GM21529 (cell line): Measurements from ENCODE around the gene FBXW7.

Source experiments
- ATAC-seq: cut with Tn5 transposase; IDR thresholded peaks from one replicate; pipeline ENCODE4 v1.9.1; 2021; ENCODE audit not compliant: unreplicated experiment

FBXW7 gene

DNA sequence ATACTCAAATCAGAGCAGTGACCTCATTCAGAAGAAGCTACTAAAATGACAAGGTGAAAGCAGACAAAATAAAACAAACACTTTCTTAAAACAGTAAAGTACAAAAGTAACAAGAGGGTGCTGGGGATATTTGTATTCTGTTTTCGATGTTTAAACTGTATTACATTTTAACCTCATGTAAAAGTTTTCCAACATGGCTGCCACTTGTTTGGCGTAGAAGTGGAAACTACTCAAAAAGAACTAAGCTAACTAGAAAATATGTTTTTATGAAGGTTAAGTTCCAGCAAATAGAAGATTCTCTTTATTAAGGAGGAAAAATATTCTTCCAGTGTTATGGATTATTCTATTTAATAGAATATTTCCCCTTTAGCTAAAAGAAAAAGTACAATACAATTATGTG, 155.0 kb downstream of the FBXW7 start:
- no peak for ATAC-seq

GRCh38 chr4:152380185-152380584, 155.7 kb downstream of the FBXW7 start:
- ATAC-seq = no peak

DNA sequence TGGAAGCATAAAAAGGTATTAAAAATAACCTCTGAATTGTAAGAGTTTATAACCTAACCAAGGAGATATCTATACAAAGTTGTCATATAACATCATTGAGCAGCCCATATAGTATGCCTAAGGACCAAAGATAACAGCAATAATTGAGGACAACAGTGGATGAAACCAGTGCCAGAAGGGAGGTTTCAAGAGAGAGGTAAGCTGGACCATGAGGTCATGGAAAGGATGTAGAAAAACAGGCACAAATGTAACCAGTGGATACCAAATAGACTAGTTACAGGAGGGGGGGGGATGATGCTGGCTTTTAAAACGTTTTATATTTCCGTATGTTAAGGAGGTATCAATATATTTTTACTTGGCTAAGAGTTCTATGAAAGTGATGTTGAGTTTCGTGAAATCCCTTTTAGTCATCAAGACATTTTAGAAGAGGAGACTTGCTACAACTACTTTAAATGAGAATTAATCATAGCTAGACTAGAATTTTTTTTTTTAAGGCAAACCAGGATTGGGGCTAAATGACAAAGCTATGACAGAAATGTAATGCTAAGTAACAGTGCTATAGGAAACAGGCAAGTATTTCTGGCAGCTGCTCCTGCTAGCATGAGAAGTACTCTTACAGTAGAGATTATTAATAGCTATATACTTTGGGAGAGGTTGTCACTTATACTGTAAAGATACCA, 161.1 kb downstream of the FBXW7 start:
- ATAC-seq = no peak

DNA sequence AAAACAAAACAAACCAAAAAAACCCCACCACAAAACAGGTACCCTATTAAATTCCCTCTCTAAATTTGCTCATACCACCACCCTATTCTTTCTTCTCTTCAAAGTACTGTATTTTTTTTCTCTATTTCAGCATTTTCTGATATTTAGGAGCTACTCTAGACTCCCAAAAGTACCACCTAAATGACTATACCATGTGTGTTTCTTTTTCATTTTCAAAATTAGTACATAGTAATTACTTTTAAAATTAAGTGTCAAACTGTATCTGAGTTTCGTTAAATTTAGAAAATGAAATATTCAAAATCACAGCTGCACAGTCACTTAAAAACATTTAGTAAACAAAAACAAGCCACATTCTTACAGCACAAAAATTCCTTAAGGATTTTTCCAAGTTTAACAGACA, 161.7 kb downstream of the FBXW7 start:
- ATAC-seq = peak; percentile 44

DNA sequence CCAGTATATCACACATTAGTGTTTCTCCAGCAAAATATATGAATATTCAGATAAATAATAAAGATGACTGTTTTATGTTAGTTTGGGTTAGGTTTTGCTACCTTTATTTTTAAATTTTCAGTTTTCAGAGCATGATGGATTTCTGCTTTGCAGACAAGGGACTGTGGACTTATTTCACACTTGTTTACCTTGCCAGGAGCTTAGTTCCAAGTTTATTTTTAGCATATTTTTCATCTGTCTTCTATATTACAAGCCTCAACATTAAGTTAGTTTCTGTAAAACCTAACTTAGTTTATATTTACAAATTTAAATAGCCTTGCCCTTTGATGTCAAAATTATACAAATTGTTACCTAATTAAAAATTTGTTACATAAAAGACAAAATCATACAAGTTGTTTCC, 163.4 kb downstream of the FBXW7 start:
- no peak for ATAC-seq

DNA sequence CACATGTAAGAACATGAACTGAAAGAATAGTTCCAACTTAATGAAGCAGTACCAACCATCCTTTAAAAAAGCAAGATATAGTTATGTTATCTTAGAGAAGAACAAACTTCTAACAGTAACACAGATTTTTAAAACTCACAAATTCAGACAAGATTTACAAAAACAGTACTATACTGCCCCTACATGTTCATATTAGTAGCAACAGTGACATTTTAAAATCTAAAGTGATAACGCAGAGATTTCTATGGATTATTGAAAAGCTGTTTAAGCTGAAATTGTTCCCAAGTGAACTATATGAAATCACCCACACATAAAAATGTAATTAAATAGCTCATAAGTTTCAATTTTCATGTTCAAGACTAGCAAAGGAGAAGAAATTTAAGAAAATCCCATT, 166.0 kb downstream of the FBXW7 start:
- no peak for ATAC-seq

DNA sequence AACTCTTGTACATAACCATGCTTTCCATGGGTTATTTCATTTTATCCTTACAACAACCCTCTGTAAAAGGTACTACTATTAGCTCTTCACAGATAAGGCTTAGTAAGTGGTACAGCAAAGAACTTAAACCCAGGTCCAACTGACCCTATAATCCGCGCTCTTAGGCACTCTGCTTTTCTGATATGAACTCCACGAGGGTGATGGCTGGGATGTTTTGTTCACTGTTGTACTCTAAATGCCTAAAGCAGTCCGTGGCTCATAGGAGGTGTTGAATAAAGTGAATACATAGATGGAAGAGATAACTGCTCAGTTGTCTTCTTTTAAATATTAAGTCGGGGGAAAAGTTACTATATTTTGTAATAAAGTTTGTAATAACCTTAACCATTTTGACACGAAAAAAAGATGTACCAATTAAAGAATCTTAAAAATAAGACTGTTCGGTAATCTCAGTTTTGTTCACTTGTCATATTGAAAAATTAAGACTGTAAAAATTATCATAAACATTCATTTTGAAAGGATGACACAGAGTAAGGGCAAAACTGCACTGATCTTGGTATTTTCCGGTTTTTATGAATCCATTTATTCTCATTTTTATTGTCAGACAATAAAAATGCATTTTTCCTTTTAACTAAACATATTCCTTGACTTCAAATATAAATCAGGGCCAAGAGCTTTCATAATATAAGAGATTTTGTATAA, 166.5 kb downstream of the FBXW7 start:
- no peak for ATAC-seq

DNA sequence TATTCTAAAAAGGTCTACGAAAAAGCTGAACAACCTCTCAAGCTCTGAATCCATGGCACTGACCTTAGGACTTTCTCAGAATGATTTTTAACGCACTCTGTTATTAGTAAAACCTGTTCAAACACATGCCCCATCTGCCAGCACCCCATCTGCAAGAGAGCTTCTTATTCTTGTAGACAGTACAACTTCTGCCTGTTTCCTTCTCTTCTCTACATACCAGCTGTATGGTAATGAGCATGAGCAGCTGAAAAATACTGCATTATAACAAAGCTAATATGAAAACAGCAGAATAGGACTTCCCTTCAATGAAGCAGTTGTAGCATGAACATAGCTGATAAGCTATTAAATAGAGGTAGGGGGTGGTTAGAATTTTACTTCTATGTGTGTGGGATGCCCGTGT, 167.9 kb downstream of the FBXW7 start:
- no peak for ATAC-seq

GRCh38 chr4:152364883-152365282, 171.0 kb downstream of the FBXW7 start:
- no peak for ATAC-seq

- no peak for ATAC-seq
Measured at GRCh38 chr4:152364383-152364782, 171.5 kb downstream of the FBXW7 start.

GRCh38 chr4:152363904-152364303, 172.0 kb downstream of the FBXW7 start:
- no peak for ATAC-seq

DNA sequence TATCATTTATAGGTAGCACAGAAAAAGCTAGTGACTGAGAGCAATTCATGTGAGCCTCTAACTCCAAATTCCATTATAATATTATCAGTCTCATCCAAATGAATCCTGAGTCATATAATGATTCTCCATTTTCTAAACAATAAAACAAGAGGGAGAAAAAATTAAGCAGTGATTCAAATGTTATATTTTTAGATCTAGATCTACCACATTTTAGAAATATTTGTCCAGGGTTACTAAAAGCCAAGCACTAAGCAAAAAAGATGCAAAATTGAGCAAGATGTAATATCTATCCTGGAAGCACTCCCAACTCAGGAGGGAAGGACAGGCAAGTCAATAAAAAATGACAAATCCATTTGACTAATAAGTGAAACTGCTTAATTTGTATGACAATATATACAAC, 172.8 kb downstream of the FBXW7 start:
- ATAC-seq = no peak

GRCh38 chr4:152360045-152360410, 175.9 kb downstream of the FBXW7 start:
- peak; percentile 49 for ATAC-seq

DNA sequence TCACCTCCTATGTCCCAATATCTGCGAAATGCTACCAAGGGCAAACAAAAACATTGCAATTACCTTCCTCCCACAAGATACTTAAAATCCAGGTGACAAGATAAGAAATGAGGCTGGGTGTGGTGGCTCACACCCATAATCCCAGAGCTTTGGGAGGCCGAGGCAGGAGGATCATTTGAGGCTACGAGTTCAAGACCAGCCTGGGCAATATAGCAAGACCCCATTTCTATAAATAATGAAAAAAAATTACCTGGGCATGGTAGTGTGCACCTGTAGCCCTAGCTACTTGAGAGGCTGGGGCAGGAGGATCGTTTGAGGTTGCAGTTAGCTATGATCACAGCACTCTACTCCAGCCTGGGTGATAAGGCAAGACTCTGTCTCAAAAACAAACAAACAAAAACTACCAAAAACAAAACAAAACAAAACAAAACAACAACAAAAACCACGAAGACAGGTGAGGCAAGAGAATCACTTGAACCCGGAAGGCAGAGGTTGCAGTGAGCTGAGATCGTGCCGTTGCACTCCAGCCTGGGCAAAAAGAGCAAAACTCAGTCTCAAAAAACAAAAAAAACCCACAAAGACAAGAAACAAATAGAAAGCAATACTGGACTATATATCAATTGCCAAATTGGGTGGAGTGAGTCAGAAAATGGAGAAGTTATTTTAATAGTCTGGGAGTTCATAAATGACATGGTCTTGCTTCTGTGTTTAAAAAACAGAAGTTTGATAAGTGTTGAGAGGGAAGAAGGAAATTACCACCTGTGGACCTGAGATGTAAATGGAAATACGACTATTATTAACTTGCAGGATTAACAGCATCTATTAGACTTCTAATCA, 176.5 kb downstream of the FBXW7 start:
- ATAC-seq = peak; percentile 53

GRCh38 chr4:152357206-152357605, 178.7 kb downstream of the FBXW7 start:
- no peak for ATAC-seq

- ATAC-seq = no peak
Measured at GRCh38 chr4:152356428-152357034, 179.4 kb downstream of the FBXW7 start.

DNA sequence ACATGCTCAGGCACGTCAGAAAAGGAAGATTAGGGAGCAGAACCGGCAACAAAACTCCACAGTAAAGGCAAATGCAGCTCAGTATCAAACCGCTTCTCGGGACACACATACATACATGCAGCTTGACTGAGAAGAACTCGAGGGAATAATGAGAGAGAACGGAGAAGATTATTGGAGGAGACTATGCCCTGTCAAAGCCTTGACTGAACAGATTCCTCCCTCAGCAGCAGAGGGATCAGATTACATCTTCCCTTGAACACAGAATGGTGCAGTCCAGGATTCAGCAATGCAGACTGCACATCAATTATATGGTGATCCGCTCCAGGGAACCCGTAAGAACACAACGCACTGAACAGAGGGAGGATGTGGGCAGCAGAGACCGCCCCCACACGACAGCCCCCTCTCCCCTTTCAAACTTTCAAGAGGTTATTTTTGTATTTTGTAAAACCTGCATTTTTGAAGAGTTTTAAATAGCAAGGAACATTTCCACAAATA, 183.2 kb downstream of the FBXW7 start:
- peak; percentile 77 for ATAC-seq

GRCh38 chr4:152352215-152352614, 183.7 kb downstream of the FBXW7 start:
- peak; percentile 10 for ATAC-seq

DNA sequence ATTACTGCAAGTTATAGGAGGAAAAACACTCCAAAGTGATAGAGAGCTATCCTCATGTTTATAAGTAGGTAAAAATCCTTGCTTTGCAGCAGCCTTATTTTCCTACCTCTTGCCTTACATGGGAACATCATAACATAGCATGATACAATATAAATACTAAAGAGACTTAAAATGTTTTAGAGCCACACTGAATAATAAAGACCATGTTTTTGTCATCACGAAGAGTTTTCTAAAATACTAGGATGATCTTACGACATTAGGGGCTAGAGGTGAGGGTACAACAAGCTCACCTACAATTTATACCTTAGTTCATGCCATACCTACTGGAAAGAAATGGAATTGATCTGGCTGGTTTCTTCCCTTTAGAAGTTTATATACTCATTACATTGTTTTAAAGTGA, 184.8 kb downstream of the FBXW7 start:
- ATAC-seq = no peak

GRCh38 chr4:152348670-152349069, 187.2 kb downstream of the FBXW7 start:
- no peak for ATAC-seq

GRCh38 chr4:152346979-152347378, 188.9 kb downstream of the FBXW7 start:
- ATAC-seq = no peak
